ENCODE measurements around the gene PSME2. TPM values are rescaled to one million over a fixed set of nuclear protein-coding genes. Genes with fewer than 3 reads are reported as not detected.

Gene PSME2
- total and polyA plus RNA-seq, 2 experiments from 2014 or later, result 54.0 to 259 TPM

GRCh38 chr14:24149302-24149969 lies 3.0 kb upstream of the PSME2 start:
- Mint-ChIP-seq H3K27ac (no peak overlapping the region), H3K4me3 (peak overlapping the region; percentile 99; the same call in 2 of the 3 replicates), H3K36me3 (ENCODE audit: low read depth) (peaks cover 61% of the 10 kb centered on the region), H3K4me1 (peaks cover 21% of the 10 kb centered on the region), H3K27me3 (ENCODE audit: insufficient read depth, low read depth, poor library complexity) (peaks cover 11% of the 10 kb centered on the region), H3K9me3 (no peaks in the 10 kb centered on the region; the same call in 2 of the 3 replicates)
- Histone ChIP-seq H4K20me1 (replicated peaks; ENCODE audit: insufficient read depth) (peaks cover 7% of the 10 kb centered on the region; the same call in 1 of the 2 replicates), H3K4me2 (no peak overlapping the region), H2AFZ (no peak overlapping the region), H3K27ac (ENCODE audit: low read depth) (no peak overlapping the region), H3K79me2 (replicated peaks; ENCODE audit: insufficient read depth) (peaks cover 38% of the 10 kb centered on the region), H3F3A (replicated peaks; ENCODE audit: low read depth) (no peaks in the 10 kb centered on the region), H3K4me1 (ENCODE audit: insufficient read depth) (peaks cover 12% of the 10 kb centered on the region), H3K9me2 (ENCODE audit: insufficient read depth) (no peaks in the 10 kb centered on the region), H3K4me3 (no peak overlapping the region), H3K27me3 (ENCODE audit: insufficient read depth) (no peaks in the 10 kb centered on the region), H3K36me3 (ENCODE audit: insufficient read depth) (peaks cover 31% of the 10 kb centered on the region)
- ATAC-seq, result no peak
- DNase-seq (ENCODE audit: low spot score), result no peak
- TF ChIP-seq ZNF462 (CRISPR knock-in tag; IDR thresholded peaks at IDR 0.05), result no peak
- TF ChIP-seq REST (IDR thresholded peaks at IDR 0.05; ENCODE audit: unreplicated experiment), result no peak
- TF ChIP-seq JUNB (IDR thresholded peaks at IDR 0.05; ENCODE audit: unreplicated experiment), result no peak
- no peak for TF ChIP-seq POLR2AphosphoS5 (IDR thresholded peaks at IDR 0.05; ENCODE audit: low read depth)
- no peak for TF ChIP-seq NANOG (IDR thresholded peaks at IDR 0.05; ENCODE audit: borderline replicate concordance)
- TF ChIP-seq ZNF331 (CRISPR knock-in tag; IDR thresholded peaks at IDR 0.05; ENCODE audit: low read depth), result no peak
- TF ChIP-seq STAT1 (IDR thresholded peaks at IDR 0.05; ENCODE audit: unreplicated experiment), result no peak
- no peak for TF ChIP-seq CTCF (conservative IDR thresholded peaks at IDR 0.05; ENCODE audit: low read depth in 2 of 2)
- no peak for TF ChIP-seq ETS1 (IDR thresholded peaks at IDR 0.05)
- no peak for TF ChIP-seq EZH2phosphoT487 (IDR thresholded peaks at IDR 0.05; ENCODE audit: unreplicated experiment)
- no peak for TF ChIP-seq EZH2 (IDR thresholded peaks at IDR 0.05; ENCODE audit: low read depth, unreplicated experiment)
- no peak for TF ChIP-seq CREB1 (CRISPR knock-in tag; IDR thresholded peaks at IDR 0.05; ENCODE audit: low read depth)
- TF ChIP-seq ZNF114 (CRISPR knock-in tag; IDR thresholded peaks at IDR 0.05), result no peak
